ENCODE results near the gene NPPC.

DNA sequence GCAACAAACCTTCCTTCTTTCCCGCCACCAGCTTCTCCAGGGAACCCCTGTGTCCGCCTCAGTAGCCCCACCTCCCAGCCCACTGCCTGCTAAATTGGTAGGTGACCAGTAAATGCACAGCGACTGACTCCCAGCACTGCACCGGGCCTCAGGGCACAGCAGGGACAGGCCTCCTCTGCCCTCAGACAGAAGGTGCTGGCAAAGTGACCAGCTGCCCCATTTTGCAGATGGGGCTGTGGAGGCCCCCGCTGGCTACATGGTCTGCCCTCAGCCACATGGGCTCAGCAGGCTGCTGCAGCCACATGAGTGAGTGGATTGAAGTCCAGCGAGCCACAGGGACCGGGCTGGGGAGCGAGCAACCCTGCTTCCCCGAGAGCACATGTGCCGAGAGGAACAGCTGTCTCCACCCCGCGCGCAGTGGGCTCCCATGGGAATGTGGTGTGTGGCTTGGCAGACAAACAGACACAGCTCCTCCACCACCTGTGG lies 7.8 kb upstream of the NPPC start:
- no peak for TF ChIP-seq TAF1 (IDR thresholded peaks at IDR 0.05; ENCODE audit: low read depth, low read length)
- no peak for TF ChIP-seq CREB1 (IDR thresholded peaks at IDR 0.05)

Data from H1 (cell line).